GDM1 (cell line): ENCODE measurements around the gene YKT6.
A peak's percentile ranks its signal among the peaks of the same experiment; 100 is the strongest.
"Not testable (repeated sequence)": the region's sequence is repeated elsewhere in the genome, so short reads cannot be mapped to it uniquely, and the experiment has no call there.

Source experiments
- DNase-seq: peaks from one replicate; lab custom pipeline; 2025; lab: John Stamatoyannopoulos, UW

The YKT6 gene

GRCh38 chr7:44200699-44201461 lies at the start of gene YKT6:
Gene YKT6 (plus strand): TSS chr7:44200978. CDS start chr7:44201136, 158 bp downstream.
- peak; percentile 90 for DNase-seq

DNA sequence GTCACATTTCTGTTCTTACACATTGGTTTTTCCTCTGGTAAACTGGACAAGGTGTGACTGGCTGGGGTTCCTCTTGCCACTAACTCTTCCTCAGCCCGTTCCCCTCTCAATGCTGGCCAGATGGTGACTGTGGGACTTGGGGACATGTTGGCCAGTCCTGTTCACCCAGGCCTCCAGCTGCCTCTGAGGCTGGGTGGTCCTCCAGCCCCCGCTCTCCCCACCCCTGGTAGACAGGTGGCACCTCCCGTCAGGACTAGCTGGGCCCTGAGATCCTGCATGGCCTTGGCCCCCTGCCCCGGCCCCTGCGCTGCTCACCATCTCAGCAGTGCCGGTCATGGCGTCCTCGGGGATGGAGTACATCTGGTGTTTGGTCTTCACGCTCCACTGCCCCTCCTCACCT lies 48.8 kb upstream of the YKT6 start:
- no peak for DNase-seq

GRCh38 chr7:44152971-44153947 lies 47.5 kb upstream of the YKT6 start:
- no peak for DNase-seq

DNA sequence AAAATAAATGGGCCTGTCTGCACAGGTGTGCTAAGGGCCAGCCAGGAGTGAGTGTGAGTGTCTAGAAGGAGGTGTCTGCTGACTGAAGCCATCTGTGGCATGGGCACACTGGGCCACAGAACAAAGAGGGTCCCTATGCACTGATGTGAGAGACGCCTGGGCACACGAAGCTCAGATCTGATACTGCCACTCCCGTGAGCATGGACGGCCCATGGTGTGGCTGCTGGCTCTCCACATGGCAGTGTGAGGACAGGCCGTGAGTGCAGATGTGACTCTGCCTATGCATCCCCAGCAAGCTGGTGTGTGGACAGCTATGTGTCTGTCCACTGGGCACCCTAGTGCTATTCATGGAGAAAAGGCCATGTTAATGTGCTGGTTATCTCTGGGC lies 46.8 kb upstream of the YKT6 start:
- no peak for DNase-seq

- no peak for DNase-seq
Measured at GRCh38 chr7:44154703-44155102, 46.1 kb upstream of the YKT6 start.

- DNase-seq: no peak
Measured at GRCh38 chr7:44155191-44156185, 45.3 kb upstream of the YKT6 start.

DNA sequence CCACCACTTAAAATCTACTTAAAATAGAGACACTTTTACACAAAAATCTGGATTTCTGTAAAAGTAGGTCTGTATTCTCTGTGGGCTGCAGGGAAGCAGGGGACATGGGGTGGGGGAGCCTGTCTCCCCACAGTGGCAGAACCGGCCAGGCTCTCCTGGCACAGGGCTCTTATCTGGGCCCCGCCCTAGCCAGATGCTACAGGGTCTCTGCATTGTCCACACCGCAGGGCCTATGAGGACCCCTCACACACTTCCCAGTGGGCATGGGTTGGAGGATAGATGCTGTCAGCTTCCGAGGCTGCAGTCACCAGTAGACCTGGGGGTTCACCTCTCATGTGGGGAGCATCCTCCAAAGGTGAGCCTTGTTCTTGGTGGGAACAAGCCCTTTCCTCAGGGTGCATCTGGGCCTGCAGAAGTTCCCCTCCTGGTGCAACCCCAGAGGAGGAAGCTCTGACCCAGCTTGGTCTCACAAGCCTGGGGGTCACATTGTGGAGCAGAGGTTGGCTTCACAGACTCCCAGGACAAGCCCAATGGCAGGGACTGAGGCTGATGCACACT lies 44.2 kb upstream of the YKT6 start:
- no peak for DNase-seq

GRCh38 chr7:44157116-44158080 lies 43.4 kb upstream of the YKT6 start:
- DNase-seq: no peak

GRCh38 chr7:44158096-44158872 lies 42.5 kb upstream of the YKT6 start:
- no peak for DNase-seq

DNA sequence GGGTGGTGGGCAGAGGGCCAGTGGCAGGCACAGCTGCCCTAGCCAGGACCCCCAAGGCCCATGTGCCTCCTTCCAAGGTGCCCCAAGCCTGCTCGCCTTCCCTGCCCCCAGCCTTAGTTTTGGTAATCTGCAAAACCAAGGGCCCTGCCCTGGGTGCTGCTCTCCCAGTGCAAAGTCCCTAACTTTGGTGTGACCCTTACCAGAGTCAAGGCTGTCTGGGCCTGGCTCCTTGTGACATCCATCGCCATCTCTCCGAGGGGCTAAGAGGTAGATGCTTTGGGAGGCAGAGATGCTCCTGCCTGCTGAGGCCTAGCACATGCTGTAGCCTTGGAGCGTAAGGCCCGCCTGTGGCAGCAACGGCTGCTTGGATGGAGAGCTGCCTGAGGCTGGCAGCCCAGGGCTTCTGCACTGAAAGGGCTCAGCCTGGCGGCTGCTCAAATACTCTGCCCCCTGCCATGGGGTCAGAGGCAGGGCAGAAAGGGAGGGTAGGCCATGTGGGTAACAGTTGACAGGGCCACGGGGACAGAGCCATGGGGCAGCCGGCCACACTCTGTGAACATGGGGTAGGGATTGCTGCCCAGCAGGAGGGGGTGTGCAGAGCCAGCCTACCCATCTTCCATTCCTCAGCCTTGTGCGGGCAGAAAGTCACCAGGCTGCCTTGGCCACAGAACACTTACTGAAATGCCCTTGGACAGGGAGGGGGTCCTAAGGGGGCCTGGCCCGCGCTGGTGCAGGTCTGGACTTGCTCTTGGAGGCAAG lies 41.7 kb upstream of the YKT6 start:
- DNase-seq: no peak

DNA sequence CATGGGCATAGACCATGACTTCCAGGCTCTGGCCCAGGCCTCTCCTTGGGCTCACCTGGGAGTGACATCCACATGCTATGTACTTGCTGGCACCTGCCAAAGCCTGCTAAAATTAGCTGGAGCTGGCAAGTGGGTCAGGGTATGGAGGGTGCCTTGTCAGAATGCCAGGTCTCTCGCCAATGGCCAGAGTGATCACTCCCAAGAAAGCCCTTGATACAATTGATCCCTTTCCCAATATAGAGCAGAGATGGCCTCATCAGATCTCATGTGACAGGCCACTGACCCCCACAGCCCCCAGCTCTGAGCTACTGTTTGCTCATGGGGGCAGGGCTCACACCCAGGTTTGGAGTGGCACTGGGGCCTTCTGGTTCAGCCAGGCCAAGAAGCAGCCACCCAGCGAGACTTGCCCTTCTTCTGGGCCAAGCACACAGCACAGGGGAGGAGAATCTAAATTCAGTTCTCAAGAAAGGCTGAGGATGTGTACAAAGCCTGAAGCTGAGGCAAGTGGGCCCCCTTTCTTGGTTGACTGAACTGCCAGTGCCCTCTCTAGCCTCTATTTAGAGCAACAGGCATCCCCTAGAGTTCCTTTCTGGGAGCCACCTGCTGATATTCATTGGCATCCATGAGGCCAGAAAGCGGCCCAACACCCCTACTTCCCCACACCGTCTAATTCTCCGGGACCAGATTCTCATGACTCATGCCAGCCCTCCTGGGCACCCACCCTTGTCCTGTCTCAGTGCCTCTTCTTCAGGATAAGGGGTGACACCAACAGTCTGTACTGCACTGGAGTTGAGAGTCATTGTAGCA lies 40.8 kb upstream of the YKT6 start:
- no peak for DNase-seq

DNA sequence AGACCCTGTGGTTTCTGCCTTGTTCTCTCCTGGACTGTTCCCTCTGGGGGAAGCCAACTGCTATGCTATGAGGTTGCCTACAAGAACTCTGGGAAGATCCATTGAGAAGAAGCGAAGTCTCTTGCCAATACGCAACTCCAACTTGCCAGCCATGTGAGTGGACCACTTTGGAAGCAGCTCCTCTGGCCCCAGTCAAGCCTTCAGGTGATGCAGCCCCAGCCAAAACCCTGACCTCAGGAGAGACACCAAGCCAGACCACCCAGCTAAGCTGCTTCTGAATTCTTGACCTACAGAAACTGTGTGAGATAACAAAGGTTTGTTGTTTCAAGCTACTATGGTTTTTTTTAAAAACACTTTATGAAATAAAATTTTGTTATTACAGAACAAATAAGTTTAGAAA lies 39.4 kb upstream of the YKT6 start:
- DNase-seq: no peak

GRCh38 chr7:44162179-44162578 lies 38.6 kb upstream of the YKT6 start:
- DNase-seq: no peak

GRCh38 chr7:44162785-44163395 lies 37.9 kb upstream of the YKT6 start:
- DNase-seq: no peak

GRCh38 chr7:44163591-44163990 lies 37.2 kb upstream of the YKT6 start:
- no peak for DNase-seq

DNA sequence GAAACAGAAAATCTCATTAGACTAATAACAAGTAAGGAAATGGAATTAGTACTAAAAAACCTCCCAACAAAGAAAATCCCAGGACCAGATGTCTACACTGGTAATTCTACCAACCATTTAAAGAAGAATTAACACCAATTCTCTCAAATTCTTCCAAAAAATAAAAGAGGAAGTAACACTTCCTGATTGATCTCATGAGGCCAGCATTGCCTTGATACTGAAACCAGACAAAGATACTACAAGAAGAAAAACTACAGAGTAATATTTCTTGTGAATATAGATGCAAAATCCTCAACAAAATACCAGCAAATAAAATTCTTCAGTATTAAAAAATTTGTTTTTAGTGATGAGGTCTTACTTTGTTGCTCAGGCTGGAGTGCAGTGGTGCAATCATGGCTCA lies 32.9 kb upstream of the YKT6 start:
- DNase-seq: no peak

- DNase-seq: not testable (repeated sequence)
Measured at GRCh38 chr7:44171901-44172300, 28.9 kb upstream of the YKT6 start.
